H1 (cell line): ENCODE data around the gene LRRK1. TPM values are rescaled to one million over a fixed set of nuclear protein-coding genes. Genes with fewer than 3 reads are reported as not detected.

Experiments
- CEBPB ChIP-seq: IDR thresholded peaks from 2 replicates; pipeline ENCODE4 v1.6.1; 2012; ENCODE audit warnings: low read depth, low read length
- CHD1 ChIP-seq: IDR thresholded peaks from 2 replicates; pipeline ENCODE4 v1.6.1; 2012; ENCODE audit warnings: low read depth, low read length, improper control_type of control experiment
- CTBP2 ChIP-seq: IDR thresholded peaks from 2 replicates; pipeline ENCODE4 v1.7.0; 2011; ENCODE audit warnings: borderline replicate concordance, mild to moderate bottlenecking, moderate library complexity, mixed read lengths, low read length; ENCODE audit not compliant: insufficient read depth, insufficient read length
- RXRA ChIP-seq: IDR thresholded peaks from 2 replicates; pipeline ENCODE4 v1.6.1; 2011; ENCODE audit warnings: low read depth, mild to moderate bottlenecking, low read length, moderate library complexity; ENCODE audit not compliant: insufficient read depth
- SP4 ChIP-seq: IDR thresholded peaks from 2 replicates; pipeline ENCODE4 v1.6.1; 2012; ENCODE audit warnings: low read length, inconsistent platforms
- TAF1 ChIP-seq: IDR thresholded peaks from 2 replicates; pipeline ENCODE4 v1.6.1; 2011; ENCODE audit warnings: mild to moderate bottlenecking, low read depth, low read length
- TBP ChIP-seq: IDR thresholded peaks from 2 replicates; pipeline ENCODE4 v1.6.1; 2011; ENCODE audit warnings: low read depth, low read length, improper control_type of control experiment
- ZNF274 ChIP-seq: IDR thresholded peaks from 2 replicates; pipeline ENCODE4 v1.7.0; 2012; ENCODE audit warnings: low read length, borderline replicate concordance; ENCODE audit errors: extremely low read depth
- polyA plus RNA-seq, 7 experiments: library from polyadenylated mRNA; depleted of rRNA in 3 of 7; stranded (reverse) in 5 of 7; unstranded in 2 of 7; fragments of >200 nt in 5 of 7; fragments of 200-250 nt in 2 of 7; gene quantifications; 1 replicate in 5 of 7; 2 replicates in 1 of 7; 4 replicates in 1 of 7; pipeline versions ENCODE4 v1.2.1 to v1.2.3, GENCODE V29; 2011 to 2013; ENCODE audit warnings: missing spikeins in 2 of 7, mixed read lengths in 2 of 7
- total RNA-seq: library from RNA; stranded (reverse); fragmentation: NEBNext Ultra II Directional; extraction: Animal tissue kit (Norgen Biotek cat#: 25700); gene quantifications from 2 replicates; pipeline ENCODE4 v1.2.1, GENCODE V29; 2021

Gene LRRK1
- total and polyA plus RNA-seq, 2 of the 8 experiments (the other 6 are each of a cell fraction or from before 2014, with no cell fraction given), result 1.2 to 3.6 TPM

- TF ChIP-seq CTBP2 (no peak), TAF1 (no peak), SP4 (no peak), TBP (no peak), ZNF274 (no peak), RXRA (no peak), CEBPB (no peak), CHD1 (no peak)
Observed at GRCh38 chr15:100925480-100925879, 6.3 kb downstream of the LRRK1 start (continued).
